Left lung (tissue), 10 donors: ENCODE measurements around the gene APOBEC3A. TPM values are rescaled to one million over a fixed set of nuclear protein-coding genes. Genes with fewer than 3 reads are reported as not detected.
A peak's percentile ranks its signal among the peaks of the same experiment; 100 is the strongest.

ENCODE experiments used
- ATAC-seq: fragments of 200-7000 bp; cut with Tn5 transposase; one replicate; pipeline ENCODE4 v1.9.1; 2020; ENCODE audit warnings: moderate library complexity
- DNase-seq, 4 donors: peaks; one replicate each; pipeline ENCODE4 v3.0.0-alpha.2; 2013 to 2020
- H3K27ac ChIP-seq, 2 donors: fragments of 200-600 bp; sonication (generic) in 1 of 2; one replicate each; pipeline versions ENCODE4 v1.5.0 to v1.8.0; 2020 to 2021
- H3K27me3 ChIP-seq, 2 donors: fragments of 200-600 bp; sonication (generic) in 1 of 2; one replicate each; pipeline versions ENCODE4 v1.5.0 to v1.8.0; 2020 to 2021
- H3K36me3 ChIP-seq, 2 donors: fragments of 200-600 bp; sonication (generic) in 1 of 2; one replicate each; pipeline versions ENCODE4 v1.5.0 to v1.8.0; 2020 to 2021
- H3K4me1 ChIP-seq, 2 donors: fragments of 200-600 bp; one replicate each; pipeline ENCODE4 v1.8.0; 2021
- H3K4me3 ChIP-seq, 2 donors: fragments of 200-600 bp; sonication (generic) in 1 of 2; one replicate each; pipeline versions ENCODE4 v1.5.0 to v1.8.0; 2020 to 2021; ENCODE audit warnings: mild to moderate bottlenecking in 1 of 2
- H3K9me3 ChIP-seq, 2 donors: fragments of 200-600 bp; sonication (generic) in 1 of 2; one replicate each; pipeline versions ENCODE4 v1.5.0 to v1.8.0; 2020 to 2021
- intact Hi-C, 2 donors: fragments of 100-400 bp; cut with DNase I; formaldehyde crosslinking; loops; one replicate each; pipeline versions ENCODE4 v1.11.2 to v1.14.2; 2022
- polyA plus RNA-seq, 6 donors: library from polyadenylated mRNA; unstranded; fragments of 120-200 nt; gene quantifications; one replicate each; pipeline ENCODE4 v1.2.1, GENCODE V29; 2013; ENCODE audit not compliant: insufficient read length in 6 of 6
- total RNA-seq, 2 donors: library from RNA; stranded (reverse); fragmentation: NEBNext Ultra II Directional; extraction: Animal tissue kit (Norgen Biotek cat#: 25700); gene quantifications; one replicate each; pipeline ENCODE4 v1.2.1, GENCODE V29; 2021
- TF ChIP-seq, protein P1 (sequence below), 2 donors: fragments of 200-600 bp; sonication (generic) in 1 of 2; IDR thresholded peaks; one replicate each; pipeline versions ENCODE4 v1.5.0 to v1.8.0; 2021; ENCODE audit warnings: antibody characterized with exemption in 2 of 2
- donor health status: DM: no; HTN: yes; CAD: no.
- donor health status: DM: no; HTN: no; CAD: no.

APOBEC3A gene
- total and polyA plus RNA-seq, 8 donors: 0.38 to 25.5 (median 0.52) TPM; not detected in 3

DNA sequence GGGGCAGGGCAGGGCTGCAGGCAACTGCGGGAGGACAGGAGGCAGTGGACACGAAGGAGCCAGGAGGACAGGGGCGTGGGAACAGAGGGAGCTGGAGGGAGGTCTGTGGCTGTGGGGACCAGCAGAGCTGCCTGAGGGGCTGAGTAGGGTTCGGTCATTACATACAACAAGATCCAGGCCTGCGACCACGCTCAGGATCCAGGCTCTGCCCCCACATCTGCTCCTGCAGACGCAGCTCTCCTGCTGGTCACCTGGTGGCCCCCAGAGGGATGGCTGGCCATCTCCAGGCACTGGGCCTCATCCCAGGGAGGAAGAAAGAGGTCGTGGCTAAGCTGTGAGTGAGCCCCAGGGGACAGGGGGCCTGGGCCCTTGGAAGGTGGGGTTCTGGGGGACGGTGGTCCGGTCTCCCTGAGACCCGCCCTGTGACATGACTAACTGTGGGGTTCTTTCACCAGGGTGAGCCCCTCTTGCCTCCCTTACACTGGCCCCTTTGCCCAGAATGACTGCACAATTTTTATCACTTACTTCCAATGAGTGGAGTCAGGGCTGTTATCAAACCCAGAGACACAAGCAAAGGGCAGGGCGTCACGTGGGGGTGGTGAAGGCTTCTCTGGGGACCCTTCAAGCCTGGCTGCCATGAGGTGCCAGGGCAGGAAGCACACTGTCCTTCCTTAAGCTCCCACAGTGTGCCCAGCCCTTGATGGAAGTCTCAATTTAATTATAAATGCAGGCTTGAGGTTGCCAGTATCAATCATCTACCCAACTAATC lies 6.7 kb upstream of the APOBEC3A start:
- ATAC-seq (no peak), DNase-seq (peak in 2 of 4 donors; percentile 18 to 63)
- TF ChIP-seq, protein P1, sequence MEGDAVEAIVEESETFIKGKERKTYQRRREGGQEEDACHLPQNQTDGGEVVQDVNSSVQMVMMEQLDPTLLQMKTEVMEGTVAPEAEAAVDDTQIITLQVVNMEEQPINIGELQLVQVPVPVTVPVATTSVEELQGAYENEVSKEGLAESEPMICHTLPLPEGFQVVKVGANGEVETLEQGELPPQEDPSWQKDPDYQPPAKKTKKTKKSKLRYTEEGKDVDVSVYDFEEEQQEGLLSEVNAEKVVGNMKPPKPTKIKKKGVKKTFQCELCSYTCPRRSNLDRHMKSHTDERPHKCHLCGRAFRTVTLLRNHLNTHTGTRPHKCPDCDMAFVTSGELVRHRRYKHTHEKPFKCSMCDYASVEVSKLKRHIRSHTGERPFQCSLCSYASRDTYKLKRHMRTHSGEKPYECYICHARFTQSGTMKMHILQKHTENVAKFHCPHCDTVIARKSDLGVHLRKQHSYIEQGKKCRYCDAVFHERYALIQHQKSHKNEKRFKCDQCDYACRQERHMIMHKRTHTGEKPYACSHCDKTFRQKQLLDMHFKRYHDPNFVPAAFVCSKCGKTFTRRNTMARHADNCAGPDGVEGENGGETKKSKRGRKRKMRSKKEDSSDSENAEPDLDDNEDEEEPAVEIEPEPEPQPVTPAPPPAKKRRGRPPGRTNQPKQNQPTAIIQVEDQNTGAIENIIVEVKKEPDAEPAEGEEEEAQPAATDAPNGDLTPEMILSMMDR (IDR thresholded peaks at IDR 0.05): no peak
- peaks cover 3 to 43% of the 10 kb centered on the region in 2 donors for H3K4me1 ChIP-seq
- H3K9me3 ChIP-seq: no peaks in the 10 kb centered on the region
- H3K27me3 ChIP-seq: no peaks in the 10 kb centered on the region
- H3K36me3 ChIP-seq: no peaks in the 10 kb centered on the region
- peak overlapping the region in 1 of 2 donors; percentile 94 for H3K27ac ChIP-seq
- H3K4me3 ChIP-seq: no peak overlapping the region
- intact Hi-C loops: no loop called here

DNA sequence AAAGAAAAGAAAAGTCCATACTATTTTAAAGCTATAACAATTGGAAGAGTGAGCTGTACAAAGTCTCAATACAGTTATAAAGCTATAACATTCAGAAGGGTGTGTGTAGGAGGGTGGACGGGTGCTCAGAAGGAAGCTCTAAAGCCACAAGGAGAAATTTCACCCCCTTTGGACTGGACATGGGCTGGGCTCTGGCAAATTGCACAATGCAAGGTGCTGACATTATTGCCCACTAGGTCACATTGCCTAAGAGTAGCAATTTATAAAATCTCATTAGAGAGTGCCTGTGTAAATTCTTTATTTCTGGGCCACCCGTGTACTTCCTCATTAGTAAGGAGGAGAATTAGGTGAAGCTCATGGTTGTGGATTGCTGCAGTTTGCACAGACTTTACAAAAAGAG lies 5.7 kb upstream of the APOBEC3A start:
- TF ChIP-seq, protein P1 (IDR thresholded peaks at IDR 0.05): no peak
- H3K27me3 ChIP-seq: no peaks in the 10 kb centered on the region
- peaks cover 3 to 44% of the 10 kb centered on the region in 2 donors for H3K4me1 ChIP-seq
- DNase-seq (peak in 1 of 4 donors; percentile 26), ATAC-seq (peak; percentile 37)
- intact Hi-C loops: no loop called here
- H3K9me3 ChIP-seq: no peaks in the 10 kb centered on the region
- H3K36me3 ChIP-seq: no peaks in the 10 kb centered on the region
- H3K27ac ChIP-seq: peak overlapping the region in 1 of 2 donors; percentile 94
- H3K4me3 ChIP-seq: peak overlapping the region in 1 of 2 donors; percentile 37

- Histone ChIP-seq H3K4me1 (peaks cover 3 to 51% of the 10 kb centered on the region in 2 donors), H3K27ac (peak overlapping the region in 1 of 2 donors; percentile 94), H3K9me3 (no peaks in the 10 kb centered on the region), H3K4me3 (peak overlapping the region in 1 of 2 donors; percentile 37), H3K36me3 (no peaks in the 10 kb centered on the region), H3K27me3 (no peaks in the 10 kb centered on the region)
- intact Hi-C loops: no loop called here
- DNase-seq (peak in 1 of 4 donors; percentile 25), ATAC-seq (no peak)
- TF ChIP-seq, protein P1 (IDR thresholded peaks at IDR 0.05): no peak
These were observed 5.0 kb upstream of the APOBEC3A start for GRCh38 chr22:38952281-38952993.

DNA sequence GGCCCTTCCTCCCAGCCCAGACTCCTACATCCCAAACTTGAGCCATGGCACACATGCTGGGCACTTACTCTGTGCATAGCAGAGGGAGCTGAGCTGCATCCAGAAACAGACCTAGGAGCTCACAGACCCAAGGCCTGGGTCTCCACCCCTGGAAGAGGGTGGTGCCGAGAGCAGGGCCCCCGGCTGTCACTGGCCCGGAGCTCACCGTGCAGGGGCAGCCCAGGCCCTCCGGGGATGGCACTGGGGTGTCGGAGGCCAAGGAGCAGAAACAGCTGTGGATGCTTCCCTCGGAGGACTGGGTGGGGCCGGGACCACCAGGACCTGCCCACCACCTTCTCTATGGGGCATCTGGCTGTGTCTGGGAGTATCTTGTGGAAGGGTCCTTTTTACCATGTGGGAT lies 4.3 kb upstream of the APOBEC3A start:
- Histone ChIP-seq H3K27ac (peak overlapping the region in 1 of 2 donors; percentile 94), H3K36me3 (no peaks in the 10 kb centered on the region), H3K4me1 (peaks cover 3 to 58% of the 10 kb centered on the region in 2 donors), H3K4me3 (peak overlapping the region in 1 of 2 donors; percentile 37), H3K27me3 (no peaks in the 10 kb centered on the region), H3K9me3 (no peaks in the 10 kb centered on the region)
- ATAC-seq: no peak
- TF ChIP-seq, protein P1 (IDR thresholded peaks at IDR 0.05): no peak
- intact Hi-C loops: no loop called here
- DNase-seq: no peak
